ENCODE measurements around the gene ANKRD27.

ANKRD27 gene

DNA sequence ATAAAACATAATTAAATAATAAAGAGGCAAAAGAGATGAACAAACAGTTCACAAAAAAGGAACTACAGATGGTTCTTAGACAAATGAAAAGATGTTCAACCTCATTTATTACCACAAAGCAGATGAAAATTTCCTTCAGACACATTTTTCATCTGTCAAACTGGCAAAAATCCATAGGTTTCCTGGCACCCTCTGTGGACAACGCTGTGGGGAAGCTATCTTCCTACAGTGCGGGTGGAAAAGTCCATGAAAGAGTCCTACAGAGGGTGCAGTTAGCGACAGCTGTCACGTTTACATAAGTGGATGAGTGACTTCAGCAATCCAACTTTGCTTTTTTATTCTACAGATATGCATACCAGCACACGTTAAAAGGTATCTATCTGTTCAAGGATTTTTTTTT, 124.3 kb downstream of the ANKRD27 start:
- no peak for DNase-seq (ENCODE audit: low spot score)
